HG03575 (cell line): ENCODE data around the gene XKR8.

Experiments
- ATAC-seq: cut with Tn5 transposase; IDR thresholded peaks from one replicate; pipeline ENCODE4 v1.9.1; 2021; ENCODE audit not compliant: unreplicated experiment, insufficient number of reproducible peaks, low FRiP score; ENCODE audit errors: extremely low read depth

XKR8 gene

GRCh38 chr1:27952147-27952546 lies 7.6 kb upstream of the XKR8 start:
- no peak for ATAC-seq

DNA sequence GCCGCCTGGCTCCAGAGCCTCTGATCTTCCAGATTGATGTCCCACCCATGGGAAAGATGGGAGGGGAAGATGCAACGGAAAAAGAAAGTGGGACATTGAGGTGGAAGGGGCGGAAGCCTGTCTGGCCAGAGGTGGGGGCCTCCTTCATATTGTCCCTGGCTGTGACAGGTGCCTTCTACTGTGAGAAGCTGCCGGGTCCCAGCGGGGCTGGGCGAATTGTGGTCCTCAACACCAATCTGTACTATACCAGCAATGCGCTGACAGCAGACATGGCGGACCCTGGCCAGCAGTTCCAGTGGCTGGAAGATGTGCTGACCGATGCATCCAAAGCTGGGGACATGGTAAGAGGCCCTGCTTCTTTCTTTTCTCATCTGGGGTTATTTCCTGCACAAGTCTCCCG lies 5.6 kb upstream of the XKR8 start:
- no peak for ATAC-seq

- no peak for ATAC-seq
Observed at GRCh38 chr1:27955076-27955475, 4.7 kb upstream of the XKR8 start.

- no peak for ATAC-seq
Observed at GRCh38 chr1:27956761-27957160, 3.0 kb upstream of the XKR8 start.

GRCh38 chr1:27957655-27958054 lies 2.1 kb upstream of the XKR8 start:
- ATAC-seq: no peak

- no peak for ATAC-seq
Observed at GRCh38 chr1:27958513-27958912, 1.3 kb upstream of the XKR8 start.

- ATAC-seq: no peak
Observed at GRCh38 chr1:27960762-27961645, 1.2 kb downstream of the XKR8 start.

- no peak for ATAC-seq
Observed at GRCh38 chr1:27961646-27962221, 2.0 kb downstream of the XKR8 start.

GRCh38 chr1:27963393-27963792 lies 3.6 kb downstream of the XKR8 start:
- no peak for ATAC-seq

- ATAC-seq: no peak
Observed at GRCh38 chr1:27966402-27967105, 6.8 kb downstream of the XKR8 start.

GRCh38 chr1:27967106-27967883 lies 7.5 kb downstream of the XKR8 start:
- no peak for ATAC-seq

DNA sequence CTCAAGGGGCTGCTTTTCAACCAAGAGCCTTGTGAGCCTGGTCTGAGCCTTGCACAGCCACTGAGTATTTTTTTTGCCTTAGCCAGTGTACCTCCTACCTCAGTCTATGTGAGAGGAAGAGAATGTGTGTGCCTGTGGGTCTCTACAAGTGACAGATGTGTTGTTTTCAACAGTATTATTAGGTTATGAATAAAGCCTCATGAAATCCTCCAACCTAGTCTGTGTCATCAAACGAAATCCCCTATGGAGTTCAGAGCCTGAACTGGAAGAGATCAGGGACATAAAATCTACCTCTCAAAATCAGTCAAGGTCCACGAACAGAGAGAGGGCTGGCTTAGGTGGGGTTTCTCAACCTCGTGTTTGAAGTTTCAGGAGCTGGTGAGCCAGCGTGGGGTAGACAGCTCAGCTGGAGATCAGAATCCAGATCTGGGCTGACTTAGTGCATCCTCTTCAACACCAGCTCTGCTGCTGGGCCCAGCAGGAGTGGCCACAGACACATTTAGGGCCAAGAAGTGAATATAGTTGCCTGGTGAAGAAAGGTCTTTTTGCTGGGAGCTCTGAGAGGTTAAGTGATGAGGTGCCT lies 8.2 kb downstream of the XKR8 start:
- ATAC-seq: no peak

DNA sequence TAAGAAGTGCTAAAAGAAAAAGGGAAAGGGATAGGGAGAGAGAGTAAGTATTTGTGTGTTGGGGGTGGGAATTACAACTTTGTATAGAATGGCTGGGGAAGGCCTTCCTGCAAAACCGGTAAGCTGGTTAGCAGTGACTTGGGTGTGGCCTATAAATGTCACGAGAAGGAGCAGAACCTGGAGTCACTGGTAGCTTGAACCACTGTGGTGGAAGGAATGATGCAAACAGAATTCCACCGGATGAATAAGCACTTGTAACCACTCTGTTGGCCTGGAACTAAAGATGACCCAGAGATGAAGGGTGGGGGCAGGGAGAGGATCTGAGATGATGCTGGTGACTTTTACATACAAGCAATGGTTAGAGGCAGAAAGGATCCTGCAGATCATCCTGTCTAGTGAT lies 8.9 kb downstream of the XKR8 start:
- no peak for ATAC-seq

DNA sequence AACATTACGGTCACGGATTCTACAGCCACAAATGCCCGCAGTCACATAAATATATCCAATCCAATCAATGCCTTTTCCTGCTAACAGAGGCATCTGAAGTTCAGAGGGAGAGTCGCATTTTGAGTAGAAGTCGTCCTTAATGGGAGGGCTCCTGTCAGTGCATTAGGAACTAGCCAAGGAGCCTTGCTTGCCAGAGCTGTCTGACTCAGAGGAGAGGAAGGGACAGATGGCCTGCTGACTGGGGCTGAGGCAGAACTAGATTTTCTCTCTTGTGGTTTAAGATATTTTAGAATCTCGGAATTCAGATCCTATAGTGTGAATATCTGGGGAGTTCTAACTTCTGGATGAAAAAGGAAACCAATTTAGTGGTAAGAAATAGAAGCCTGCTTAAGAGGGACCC lies 10.6 kb downstream of the XKR8 start:
- ATAC-seq: no peak

- ATAC-seq: no peak
Observed at GRCh38 chr1:27971674-27972073, 11.9 kb downstream of the XKR8 start.

DNA sequence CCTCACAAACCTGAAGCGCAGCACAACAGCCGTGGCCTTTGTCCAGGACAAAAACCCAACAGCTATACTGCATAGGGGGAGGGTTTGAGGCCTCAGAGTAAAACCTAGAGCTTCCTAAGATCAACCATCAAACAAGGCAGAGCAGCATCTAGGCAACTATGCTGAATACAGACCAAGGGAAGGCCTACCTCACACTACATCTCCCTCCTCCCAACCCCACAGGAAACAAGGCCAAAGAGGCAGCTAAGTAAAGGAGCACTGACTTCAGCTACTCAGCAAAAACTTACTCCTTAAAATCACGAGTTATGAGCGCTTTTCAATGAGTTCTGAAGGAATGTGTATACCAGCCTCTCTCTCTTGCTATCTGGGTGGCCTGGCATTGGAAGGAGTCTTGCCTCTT lies 12.4 kb downstream of the XKR8 start:
- ATAC-seq: no peak

DNA sequence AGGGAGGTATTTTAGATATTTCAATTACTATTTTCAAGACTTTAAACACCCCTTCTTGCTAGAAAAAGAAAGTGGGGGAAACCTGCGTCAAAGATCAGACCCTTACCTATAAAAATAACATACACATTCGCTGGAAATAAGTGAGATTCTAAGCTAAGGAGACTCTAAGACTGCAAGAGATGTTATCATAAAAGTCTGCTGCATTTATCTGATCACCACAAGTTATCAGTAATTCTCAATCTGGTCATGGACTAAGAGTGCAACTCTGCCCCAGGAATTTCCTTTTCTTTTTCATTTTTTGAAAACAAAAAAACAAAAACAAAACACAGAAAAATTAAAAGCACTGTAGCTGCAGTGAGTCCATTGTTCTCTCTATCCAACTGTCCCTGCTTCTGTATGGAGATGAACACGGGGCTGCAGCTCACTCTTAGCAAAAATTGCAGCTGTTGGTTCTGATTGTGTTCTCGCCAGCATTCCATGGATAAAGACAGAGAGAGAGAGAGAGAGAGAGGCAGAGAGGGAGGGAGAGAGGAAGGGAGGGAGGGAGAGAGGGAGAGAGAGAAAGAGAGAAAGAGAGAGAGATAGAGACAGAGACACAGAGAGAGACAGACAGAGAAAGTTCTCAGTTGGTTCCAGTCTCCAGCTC lies 14.1 kb downstream of the XKR8 start:
- no peak for ATAC-seq

- ATAC-seq: no peak
Observed at GRCh38 chr1:27974417-27974781, 14.6 kb downstream of the XKR8 start.
